Fibroblast of lung (primary cell): ENCODE measurements around the gene TLCD4. TPM values are rescaled to one million over a fixed set of nuclear protein-coding genes. Genes with fewer than 3 reads are reported as not detected.

Experiments used
- DNase-seq, 2 donors: peaks; one replicate each; pipeline versions ENCODE4 v3.0.0 to v3.0.0-alpha.2; 2010; ENCODE audit warnings: low read depth in 2 of 2
- H2AFZ ChIP-seq: 2 replicates; pipeline ENCODE4 v1.5.1; 2012; ENCODE audit warnings: low read length, control low read depth, inconsistent platforms
- H3K27ac ChIP-seq: 2 replicates; pipeline ENCODE4 v1.5.1; 2011; ENCODE audit warnings: low read length, control low read depth; ENCODE audit not compliant: insufficient read depth
- H3K27me3 ChIP-seq: 2 replicates; pipeline ENCODE4 v1.5.1; 2011; ENCODE audit warnings: mild to moderate bottlenecking, low read length; ENCODE audit not compliant: control insufficient read depth, insufficient read depth
- H3K36me3 ChIP-seq: 2 replicates; pipeline ENCODE4 v1.5.1; 2011; ENCODE audit warnings: low read length; ENCODE audit not compliant: control insufficient read depth, insufficient read depth
- H3K4me1 ChIP-seq: 2 replicates; pipeline ENCODE4 v1.5.1; 2011; ENCODE audit warnings: low read length; ENCODE audit not compliant: control insufficient read depth, insufficient read depth; ENCODE audit errors: extremely low read depth
- H3K4me2 ChIP-seq: 2 replicates; pipeline ENCODE4 v1.5.1; 2011; ENCODE audit warnings: low read length, control low read depth; ENCODE audit not compliant: insufficient read depth; ENCODE audit errors: extremely low read depth
- H3K4me3 ChIP-seq, 4 experiments: fragments of 200-600 bp in 1 of 4; sonication (generic) in 1 of 4; replicated peaks in 1 of 4; 2 replicates each; pipeline ENCODE4 v1.5.1; 2011 to 2016; ENCODE audit warnings: low read length in 4 of 4, low read depth in 3 of 4, mild to moderate bottlenecking in 3 of 4, control low read depth in 2 of 4, inconsistent platforms in 1 of 4, mixed read lengths in 1 of 4; ENCODE audit not compliant: insufficient read depth in 1 of 4; ENCODE audit errors: control extremely low read depth in 1 of 4
- H3K79me2 ChIP-seq: 2 replicates; pipeline ENCODE4 v1.5.1; 2012; ENCODE audit warnings: mild to moderate bottlenecking, low read length, inconsistent platforms; ENCODE audit not compliant: control insufficient read depth, insufficient read depth
- H3K9ac ChIP-seq: 2 replicates; pipeline ENCODE4 v1.5.1; 2011; ENCODE audit warnings: mild to moderate bottlenecking, low read length, control low read depth; ENCODE audit not compliant: insufficient read depth
- H3K9me3 ChIP-seq: 2 replicates; pipeline ENCODE4 v1.5.1; 2012; ENCODE audit warnings: low read depth, low read length; ENCODE audit not compliant: control insufficient read depth, insufficient read depth
- H4K20me1 ChIP-seq: 2 replicates; pipeline ENCODE4 v1.5.1; 2011; ENCODE audit warnings: low read length; ENCODE audit not compliant: control insufficient read depth, insufficient read depth; ENCODE audit errors: extremely low read depth
- CTCF ChIP-seq, 2 donors: IDR thresholded peaks in 1 of 2; conservative IDR thresholded peaks in 1 of 2; 1 replicate in 1 of 2; 2 replicates in 1 of 2; pipeline ENCODE4 v1.5.1; 2011 to 2012; ENCODE audit warnings: low read length in 2 of 2, control low read depth in 1 of 2, inconsistent platforms in 1 of 2, low read depth in 1 of 2, mild to moderate bottlenecking in 1 of 2
- EZH2 ChIP-seq: IDR thresholded peaks from 2 replicates; pipeline ENCODE4 v1.5.1; 2012; ENCODE audit warnings: low read length, control low read depth, mild to moderate bottlenecking; ENCODE audit errors: missing control alignments
- polyA plus RNA-seq, 2 donors: library from polyadenylated mRNA; depleted of rRNA in 1 of 2; stranded (reverse) in 1 of 2; unstranded in 1 of 2; fragments of >200 nt; gene quantifications; 2 replicates each; pipeline ENCODE4 v1.2.1, GENCODE V29; 2011 to 2012; ENCODE audit warnings: missing spikeins in 1 of 2
- total RNA-seq: library from RNA; depleted of rRNA; stranded (reverse); fragments of >200 nt; gene quantifications from 2 replicates; pipeline ENCODE4 v1.2.1, GENCODE V29; 2014

Gene TLCD4
- total and polyA plus RNA-seq, 2 donors (not counting 1 experiment from before 2014, with no cell fraction given), result 1.5 to 2.1 TPM

DNA sequence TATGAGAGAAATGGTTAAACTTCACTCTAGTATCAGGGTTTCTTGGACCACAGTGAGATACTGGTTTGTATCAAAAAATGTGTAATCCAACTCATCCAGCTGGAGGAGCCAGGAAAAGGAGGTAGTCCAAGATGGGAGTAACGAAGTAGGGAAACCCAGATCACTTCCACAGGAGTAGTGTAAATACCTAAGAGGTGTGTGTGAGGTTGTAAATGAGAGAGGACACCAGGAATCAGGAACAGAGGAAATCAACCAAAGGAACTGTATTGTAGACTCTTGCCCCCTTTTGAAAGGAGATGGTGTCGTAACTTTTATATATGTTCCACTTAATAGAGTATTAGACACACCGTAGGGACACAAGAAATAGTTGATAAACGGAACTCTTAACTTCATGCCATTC, 19.7 kb upstream of the TLCD4 start:
- no peak overlapping the region for H3K4me3 ChIP-seq
- TF ChIP-seq CTCF (conservative IDR thresholded peaks at IDR 0.05 in 1 of 2, IDR thresholded peaks at IDR 0.05 in 1 of 2; ENCODE audit: low read depth in 1 of 2, low read length in 2 of 2), result no peak
- no peak for TF ChIP-seq EZH2
- no peaks in the 10 kb centered on the region for H3K36me3 ChIP-seq
- H4K20me1 ChIP-seq, result no peaks in the 10 kb centered on the region
- no peak for DNase-seq
- H3K27me3 ChIP-seq, result peaks cover 1% of the 10 kb centered on the region
- H2AFZ ChIP-seq, result no peak overlapping the region
- no peak overlapping the region for H3K4me2 ChIP-seq
- no peaks in the 10 kb centered on the region for H3K4me1 ChIP-seq
- no peaks in the 10 kb centered on the region for H3K79me2 ChIP-seq
- no peaks in the 10 kb centered on the region for H3K9me3 ChIP-seq
- H3K9ac ChIP-seq, result no peak overlapping the region
- H3K27ac ChIP-seq, result no peak overlapping the region

- Histone ChIP-seq H3K27me3 (peaks cover 4% of the 10 kb centered on the region), H3K27ac (no peak overlapping the region), H2AFZ (no peak overlapping the region), H3K4me3 (no peak overlapping the region), H3K4me1 (no peaks in the 10 kb centered on the region), H3K4me2 (no peak overlapping the region), H4K20me1 (no peaks in the 10 kb centered on the region), H3K9ac (no peak overlapping the region), H3K9me3 (no peaks in the 10 kb centered on the region), H3K36me3 (no peaks in the 10 kb centered on the region), H3K79me2 (no peaks in the 10 kb centered on the region)
- DNase-seq, result peak; percentile 53 to 56
- TF ChIP-seq EZH2 (no peak), CTCF (conservative IDR thresholded peaks at IDR 0.05 in 1 of 2, IDR thresholded peaks at IDR 0.05 in 1 of 2; ENCODE audit: low read depth in 1 of 2, low read length in 2 of 2) (no peak)
These were observed 19.0 kb upstream of the TLCD4 start for GRCh38 chr1:95098196-95098595.

DNA sequence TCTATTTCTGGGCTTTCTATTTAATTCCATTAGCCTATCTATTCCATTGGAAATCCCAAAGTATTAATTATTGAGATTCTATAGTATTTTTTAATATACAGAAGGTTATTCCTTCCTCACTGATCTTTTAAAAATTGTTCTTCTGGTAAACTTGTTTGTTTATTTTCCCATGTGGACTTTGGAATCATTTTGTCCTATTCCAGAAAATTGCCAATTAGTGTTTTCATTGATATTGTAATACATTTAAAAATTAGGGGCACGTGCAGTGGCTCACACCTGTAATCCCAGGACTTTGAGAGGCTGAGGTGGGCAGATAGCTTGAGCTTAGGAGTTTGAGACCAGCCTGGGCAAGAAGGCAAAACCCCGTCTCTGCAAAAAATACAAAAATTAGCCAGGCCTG, 8.4 kb upstream of the TLCD4 start:
- H3K4me3 ChIP-seq, result no peak overlapping the region

More for the DNA sequence above, 8.4 kb upstream of the TLCD4 start:
- TF ChIP-seq EZH2 (no peak), CTCF (conservative IDR thresholded peaks at IDR 0.05 in 1 of 2, IDR thresholded peaks at IDR 0.05 in 1 of 2; ENCODE audit: low read depth in 1 of 2, low read length in 2 of 2) (no peak)
- Histone ChIP-seq H2AFZ (no peak overlapping the region), H3K27me3 (peaks cover 5% of the 10 kb centered on the region), H3K36me3 (no peaks in the 10 kb centered on the region), H4K20me1 (no peaks in the 10 kb centered on the region), H3K4me1 (no peaks in the 10 kb centered on the region), H3K4me2 (no peak overlapping the region), H3K27ac (no peak overlapping the region), H3K9me3 (no peaks in the 10 kb centered on the region), H3K9ac (no peak overlapping the region), H3K79me2 (no peaks in the 10 kb centered on the region)
- no peak for DNase-seq
